Lung (tissue), 12 donors: ENCODE results near the gene CEP152. TPM values are rescaled to one million over a fixed set of nuclear protein-coding genes. Genes with fewer than 3 reads are reported as not detected.

Experiments
- ATAC-seq: fragments of 200-7000 bp; cut with Tn5 transposase; one replicate; pipeline ENCODE4 v1.9.1; 2020; ENCODE audit warnings: moderate number of reproducible peaks; ENCODE audit not compliant: insufficient read depth, low FRiP score
- DNase-seq, 3 donors: peaks; one replicate each; pipeline ENCODE4 v3.0.0-alpha.2; 2013 to 2017
- H3K27ac ChIP-seq, 2 donors: one replicate each; pipeline ENCODE4 v1.5.1; 2013; ENCODE audit warnings: mild to moderate bottlenecking in 2 of 2, moderate library complexity in 2 of 2, control low read depth in 1 of 2, inconsistent platforms in 1 of 2, low read depth in 1 of 2, low read length in 1 of 2
- H3K27me3 ChIP-seq, 3 donors: one replicate each; pipeline ENCODE4 v1.5.1; 2013; ENCODE audit warnings: low read length in 2 of 3; ENCODE audit not compliant: control insufficient read depth in 3 of 3, insufficient read depth in 3 of 3
- H3K36me3 ChIP-seq, 4 donors: one replicate each; pipeline ENCODE4 v1.5.1; 2013; ENCODE audit warnings: low read length in 4 of 4, mild to moderate bottlenecking in 1 of 4, moderate library complexity in 1 of 4; ENCODE audit not compliant: control insufficient read depth in 4 of 4, insufficient read depth in 4 of 4
- H3K4me1 ChIP-seq, 5 donors: one replicate each; pipeline ENCODE4 v1.5.1; 2013; ENCODE audit warnings: low read length in 5 of 5, mild to moderate bottlenecking in 2 of 5, moderate library complexity in 1 of 5; ENCODE audit not compliant: control insufficient read depth in 5 of 5, insufficient read depth in 5 of 5
- H3K4me3 ChIP-seq: one replicate; pipeline ENCODE4 v1.5.1; 2013; ENCODE audit warnings: mild to moderate bottlenecking, control low read depth, moderate library complexity
- H3K9ac ChIP-seq, 2 donors: one replicate each; pipeline ENCODE4 v1.5.1; 2013; ENCODE audit warnings: low read length in 2 of 2, control low read depth in 1 of 2; ENCODE audit not compliant: insufficient read depth in 1 of 2
- H3K9me3 ChIP-seq, 4 donors: one replicate each; pipeline ENCODE4 v1.5.1; 2013; ENCODE audit warnings: low read length in 3 of 4, mild to moderate bottlenecking in 1 of 4, moderate library complexity in 1 of 4; ENCODE audit not compliant: control insufficient read depth in 4 of 4, insufficient read depth in 3 of 4
- CTCF ChIP-seq: IDR thresholded peaks from 2 replicates; pipeline ENCODE4 v1.5.1; 2012; ENCODE audit warnings: mild to moderate bottlenecking; ENCODE audit errors: control extremely low read depth, extremely low read depth
- WGBS, 2 donors: extraction: QIAGEN DNeasy Blood & Tissue Kit; methylation state at CpG; one replicate each; pipeline ENCODE4 v1.1.7; 2013; 5-methylcytosine and 5-hydroxymethylcytosine counted together
- polyA plus RNA-seq, 2 donors: library from polyadenylated mRNA; stranded (reverse); fragments of 200-250 nt; gene quantifications; one replicate each; pipeline ENCODE4 v1.2.1, GENCODE V29; 2013
- total RNA-seq, 2 donors: library from RNA; depleted of rRNA in 1 of 2; stranded (reverse); fragments of >200 nt in 1 of 2; gene quantifications; one replicate each; pipeline ENCODE4 v1.2.1, GENCODE V29; 2014 to 2021
- donor health status: control.
- donor health status: control.
- donor health status: Bipolar disorder and iron deficiency.
- donor health status: healthy.
- donor health status: DM: yes; HTN: yes; CAD: no.

The CEP152 gene
- total and polyA plus RNA-seq, 4 donors = 0.86 to 15.4 (median 3.0) TPM

DNA sequence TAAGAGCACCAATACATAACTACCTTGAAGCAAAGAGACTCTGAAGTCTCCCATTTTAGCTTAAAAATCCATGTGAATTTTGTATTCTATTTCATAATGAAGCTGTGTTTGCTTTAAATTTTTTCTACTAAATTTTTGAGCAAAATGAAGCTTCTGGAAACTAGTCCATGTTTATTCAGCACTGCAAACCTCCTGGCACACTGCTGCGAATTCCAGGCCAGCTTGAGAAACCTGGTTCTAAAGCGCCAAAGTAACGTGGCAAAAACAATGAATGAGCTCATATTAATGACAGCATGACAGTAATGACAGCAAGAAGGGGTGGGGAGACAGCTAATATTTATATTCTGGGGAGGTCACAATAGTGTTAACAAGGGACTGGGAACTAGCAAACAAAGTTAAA, 25.7 kb downstream of the CEP152 start:
- Histone ChIP-seq H3K36me3 (peaks cover 0 to 12% (median 4%) of the 10 kb centered on the region in 4 donors), H3K27me3 (no peaks in the 10 kb centered on the region), H3K9ac (no peak overlapping the region), H3K4me3 (no peak overlapping the region), H3K4me1 (peaks cover 0 to 2% (median 0%) of the 10 kb centered on the region in 5 donors), H3K9me3 (no peaks in the 10 kb centered on the region), H3K27ac (no peak overlapping the region)
- no peak for ATAC-seq
- WGBS, 2 donors = 63 to 77% methylated on average over 3 of the region's 3 CpGs
- DNase-seq = peak in 1 of 3 donors; percentile 35
- TF ChIP-seq CTCF = no peak

DNA sequence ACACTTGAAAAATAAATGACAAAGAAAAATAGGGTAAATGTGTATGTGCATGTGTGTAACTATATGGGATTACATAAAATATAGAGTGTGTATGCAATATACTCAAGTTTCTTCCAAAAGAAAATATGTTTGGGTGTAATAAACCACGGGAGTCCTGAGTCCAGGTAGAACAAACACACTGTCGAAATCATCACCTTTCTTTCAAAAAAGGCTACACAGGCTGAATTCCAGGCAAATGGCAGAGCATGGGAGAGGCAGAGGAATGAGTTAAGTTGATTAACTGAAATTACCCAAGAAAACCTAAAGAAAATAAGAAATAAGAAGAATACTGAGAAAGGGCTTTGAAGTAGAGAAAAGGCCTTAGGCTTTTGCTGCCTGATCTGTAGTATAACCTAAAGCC, 26.1 kb downstream of the CEP152 start:
- Histone ChIP-seq H3K36me3 (peaks cover 0 to 12% (median 2%) of the 10 kb centered on the region in 4 donors), H3K9ac (no peak overlapping the region), H3K27ac (no peak overlapping the region), H3K9me3 (no peaks in the 10 kb centered on the region), H3K27me3 (no peaks in the 10 kb centered on the region), H3K4me3 (no peak overlapping the region), H3K4me1 (peaks cover 0 to 2% (median 0%) of the 10 kb centered on the region in 5 donors)
- TF ChIP-seq CTCF = no peak
- DNase-seq = no peak
- 88 to 92% methylated on average over 2 of the region's 2 CpGs for WGBS, 2 donors
- ATAC-seq = no peak

GRCh38 chr15:48782911-48783310, 28.0 kb downstream of the CEP152 start:
- no peak overlapping the region for H3K27ac ChIP-seq
- 73 to 100% methylated on average over 2 of the region's 2 CpGs for WGBS, 2 donors

More at GRCh38 chr15:48782911-48783310, 28.0 kb downstream of the CEP152 start:
- H3K27me3 ChIP-seq = no peaks in the 10 kb centered on the region
- DNase-seq (no peak), ATAC-seq (no peak)
- no peak overlapping the region for H3K9ac ChIP-seq
- peaks cover 0 to 10% (median 1%) of the 10 kb centered on the region in 4 donors for H3K36me3 ChIP-seq
- no peaks in the 10 kb centered on the region for H3K9me3 ChIP-seq
- H3K4me1 ChIP-seq = no peaks in the 10 kb centered on the region
- H3K4me3 ChIP-seq = no peak overlapping the region
- no peak for TF ChIP-seq CTCF
